GM18858 (cell line): Measurements from ENCODE around the gene OR51S1.
"Not testable (repeated sequence)": the region's sequence is repeated elsewhere in the genome, so short reads cannot be mapped to it uniquely, and the experiment has no call there.

Experiments
- ATAC-seq: cut with Tn5 transposase; IDR thresholded peaks from one replicate; pipeline ENCODE4 v1.9.1; 2021; ENCODE audit not compliant: unreplicated experiment

OR51S1 gene

DNA sequence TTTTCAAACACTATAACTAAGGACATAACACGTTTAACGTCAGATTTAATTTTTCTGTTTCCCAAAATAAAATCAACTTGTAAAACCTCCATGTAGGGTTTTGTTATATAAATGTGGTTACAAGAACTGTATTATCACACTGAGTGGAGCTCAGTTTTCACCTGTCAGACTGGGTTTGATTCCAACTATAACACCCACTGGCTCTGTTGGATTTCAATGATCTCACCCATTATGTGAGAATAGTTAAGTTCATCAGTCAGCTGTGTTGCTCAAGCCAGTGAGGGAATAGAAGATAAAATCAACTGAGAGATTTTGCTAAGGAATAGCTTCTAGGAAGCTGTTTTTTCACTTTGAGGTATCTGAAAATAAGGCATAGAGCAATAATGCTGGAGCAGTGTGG, 39.8 kb downstream of the OR51S1 start:
- no peak for ATAC-seq

DNA sequence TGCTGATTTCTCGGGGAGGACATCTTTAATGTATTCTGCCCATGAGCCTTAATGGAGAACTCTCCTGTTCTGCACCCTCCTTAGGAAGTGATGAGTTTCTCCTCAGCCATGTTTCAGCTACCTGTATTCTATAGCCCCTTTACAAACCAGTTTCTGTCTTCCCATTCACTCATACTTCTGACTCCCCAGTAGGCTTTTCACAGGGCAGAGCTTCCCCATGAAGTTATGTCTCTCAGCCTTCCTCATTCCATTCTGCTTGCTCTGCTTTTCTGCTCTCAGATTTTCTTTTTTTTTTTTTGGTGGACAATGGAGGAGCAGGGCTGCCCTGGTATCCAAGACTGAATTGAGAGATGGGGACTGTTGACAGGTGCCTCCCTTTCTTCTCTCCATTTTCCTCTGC, 40.5 kb downstream of the OR51S1 start:
- ATAC-seq = no peak

DNA sequence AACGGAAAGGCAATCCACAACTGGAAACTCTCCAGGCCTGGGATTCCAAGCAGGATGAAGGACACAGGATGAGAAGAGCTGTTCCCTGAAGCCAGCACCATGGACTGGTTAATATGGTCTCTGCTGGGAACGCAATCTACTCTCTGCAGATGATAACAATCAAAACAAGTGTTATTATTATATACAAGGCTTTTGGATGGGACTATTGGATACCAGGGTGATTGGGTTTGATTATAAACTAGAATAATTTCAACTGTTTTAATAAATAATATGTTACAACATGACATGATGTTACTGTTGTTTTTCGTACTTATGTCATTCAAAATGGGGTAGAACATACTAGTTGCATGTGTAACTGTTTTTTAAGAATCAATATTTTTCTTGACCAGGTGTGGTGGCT, 44.7 kb downstream of the OR51S1 start, which contains the start of gene OR52R1:
TSS of gene OR52R1 (minus strand) at position 101 of the 400 bp plus-strand sequence. CDS start at position 101, 0 bp downstream.
- no peak for ATAC-seq

DNA sequence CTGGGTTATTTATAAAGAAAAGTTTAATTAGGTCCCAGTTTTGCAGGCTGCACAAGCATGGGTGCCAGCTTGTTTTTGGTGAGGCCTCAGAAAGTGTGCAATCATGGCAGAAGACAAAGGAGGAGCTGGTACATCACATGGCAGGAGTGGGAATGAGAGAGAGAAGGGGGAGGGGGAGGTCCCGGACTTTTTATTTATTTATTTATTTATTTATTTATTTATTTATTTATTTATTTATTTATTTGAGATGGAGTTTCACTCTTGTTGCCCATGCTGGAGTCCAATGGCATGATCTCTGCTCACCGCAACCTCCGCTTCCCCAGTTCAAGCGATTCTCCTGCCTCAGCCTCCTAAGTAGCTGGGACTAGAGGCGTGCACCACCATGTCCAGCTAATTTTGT, 47.7 kb downstream of the OR51S1 start:
- ATAC-seq = not testable (repeated sequence)

DNA sequence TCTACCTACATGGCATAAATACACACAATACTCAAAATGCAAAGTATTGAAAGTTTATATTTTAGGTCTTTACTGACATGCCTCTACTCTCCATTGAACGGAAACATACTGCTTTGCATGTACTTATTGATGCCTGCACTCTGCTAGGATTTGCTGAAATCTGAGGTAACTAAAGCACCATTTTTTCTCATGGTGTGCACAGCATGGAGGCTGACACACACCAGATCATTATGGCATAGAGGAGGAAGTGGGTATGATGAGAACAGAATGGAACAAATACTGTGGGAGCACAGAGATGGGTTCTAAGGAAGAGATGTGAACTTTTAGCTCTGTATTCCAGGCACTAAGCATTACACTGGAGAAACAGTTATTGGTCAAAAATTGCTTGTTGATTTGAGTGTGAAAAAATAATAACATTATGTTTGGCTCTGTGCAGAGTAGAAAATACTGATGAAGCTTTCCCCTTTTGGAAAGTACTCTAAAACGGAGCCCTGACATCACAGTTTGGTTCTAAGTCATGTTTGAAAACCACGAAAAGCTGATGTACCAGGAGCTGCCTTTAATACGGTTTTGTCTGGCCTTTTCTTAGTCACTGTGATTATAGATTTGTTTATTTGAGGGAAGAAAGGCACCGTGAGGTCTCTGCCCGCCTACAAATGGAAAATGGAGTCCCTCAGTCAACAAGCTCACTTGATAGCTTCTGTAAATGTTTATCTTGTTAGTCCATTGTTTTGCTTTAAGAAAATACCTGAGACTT, 50.4 kb downstream of the OR51S1 start:
- ATAC-seq = no peak
